K562 (cell line): ENCODE data around the gene MBLAC2. TPM values are rescaled to one million over a fixed set of nuclear protein-coding genes. Genes with fewer than 3 reads are reported as not detected.

ENCODE experiments used
- ADNP ChIP-seq: fragments of 200-800 bp; sonication (Bioruptor generic); IDR thresholded peaks from 2 replicates; pipeline ENCODE4 v1.6.1; 2016; ENCODE audit warnings: missing genetic modification characterization, missing compliant biosample characterization
- BRCA1 ChIP-seq, 2 experiments: fragments of 450-650 bp in 1 of 2; sonication (generic) in 1 of 2; formaldehyde crosslinking in 1 of 2; IDR thresholded peaks; 2 replicates each; pipeline versions ENCODE4 v1.5.0 to v1.6.1; 2017 to 2020; ENCODE audit warnings: mild to moderate bottlenecking in 1 of 2, missing genetic modification reagents in 1 of 2
- CAMTA2 ChIP-seq: fragments of 250-450 bp; sonication (Bioruptor Pico); conservative IDR thresholded peaks from 2 replicates; pipeline ENCODE4 v1.5.1; 2022
- CBFA2T3 ChIP-seq: fragments of 450-650 bp; IDR thresholded peaks from 2 replicates; pipeline ENCODE4 v1.6.1; 2017
- CREB1 ChIP-seq, 2 experiments: sonication (generic) in 1 of 2; formaldehyde crosslinking in 1 of 2; IDR thresholded peaks; 2 replicates each; pipeline versions ENCODE4 v1.6.1 to v1.8.0; 2012 to 2022; ENCODE audit warnings: inconsistent platforms in 1 of 2, mild to moderate bottlenecking in 1 of 2, missing genetic modification reagents in 1 of 2, moderate library complexity in 1 of 2
- CSDE1 ChIP-seq, 2 experiments: fragments of 450-650 bp; IDR thresholded peaks; 2 replicates each; pipeline ENCODE4 v1.6.1; 2016; ENCODE audit warnings: mild to moderate bottlenecking in 1 of 2
- MXI1 ChIP-seq: IDR thresholded peaks from 2 replicates; pipeline ENCODE4 v1.6.1; 2011; ENCODE audit warnings: low read depth, mild to moderate bottlenecking, improper control_type of control experiment, low read length
- NELFE ChIP-seq: IDR thresholded peaks from 2 replicates; pipeline ENCODE4 v1.6.1; 2011; ENCODE audit warnings: mild to moderate bottlenecking; ENCODE audit not compliant: insufficient read depth, insufficient read length
- PATZ1 ChIP-seq: fragments of 250-450 bp; sonication (Bioruptor Pico); IDR thresholded peaks from 2 replicates; pipeline ENCODE4 v1.5.0; 2020; ENCODE audit warnings: mild to moderate bottlenecking, borderline replicate concordance
- POLR2H ChIP-seq: IDR thresholded peaks from 2 replicates; pipeline ENCODE4 v1.6.1; 2016; ENCODE audit warnings: missing genetic modification characterization, low read depth, mild to moderate bottlenecking, control low read depth, missing compliant biosample characterization, moderate library complexity
- RFX1 ChIP-seq: fragments of 450-650 bp; IDR thresholded peaks from 2 replicates; pipeline ENCODE4 v1.6.1; 2016; ENCODE audit warnings: mild to moderate bottlenecking, moderate library complexity
- RFX5 ChIP-seq: IDR thresholded peaks from 2 replicates; pipeline ENCODE4 v1.6.1; 2011; ENCODE audit warnings: low read depth, mild to moderate bottlenecking, improper control_type of control experiment, low read length
- RNF2 ChIP-seq: sonication (generic); IDR thresholded peaks from 2 replicates; pipeline ENCODE4 v1.6.1; 2016
- SAFB ChIP-seq: fragments of 200-400 bp; formaldehyde crosslinking; IDR thresholded peaks from 2 replicates; pipeline ENCODE4 v1.6.1; 2017; ENCODE audit warnings: low read depth, low read length, borderline replicate concordance
- SLC30A9 ChIP-seq: fragments of 250-450 bp; sonication (Bioruptor Pico); IDR thresholded peaks from 2 replicates; pipeline ENCODE4 v1.8.0; 2022; ENCODE audit warnings: mild to moderate bottlenecking, moderate library complexity
- SUPT5H ChIP-seq: fragments of 450-650 bp; IDR thresholded peaks from 2 replicates; pipeline ENCODE4 v1.6.1; 2016
- ZNF407 ChIP-seq: fragments of 450-650 bp; IDR thresholded peaks from 2 replicates; pipeline ENCODE4 v1.6.1; 2016; ENCODE audit warnings: low read depth
- ZNF584 ChIP-seq: fragments of 200-800 bp; sonication (Bioruptor generic); IDR thresholded peaks from 2 replicates; pipeline ENCODE4 v1.6.1; 2016; ENCODE audit warnings: low read depth, mild to moderate bottlenecking, missing genetic modification characterization, missing compliant biosample characterization
- polyA plus RNA-seq, 8 experiments: library from polyadenylated mRNA; depleted of rRNA in 4 of 8; stranded (reverse) in 5 of 8; unstranded in 3 of 8; fragments of >200 nt; fragmentation: Nextera tagmentation in 2 of 8; fragmentation: Illumina TruSeq in 1 of 8; extraction: Ambion mirVana in 2 of 8; extraction: Trizol in 1 of 8; gene quantifications; 2 replicates each; pipeline versions ENCODE4 v1.2.1 to v1.2.3, GENCODE V29; 2011 to 2014; ENCODE audit warnings: inconsistent platforms in 1 of 8, missing spikeins in 1 of 8
- total RNA-seq, 7 experiments: library from RNA; depleted of rRNA in 6 of 7; stranded (reverse); fragments of >200 nt in 6 of 7; fragmentation: Illumina TruSeq in 2 of 7; extraction: Trizol in 2 of 7; gene quantifications; 2 replicates each; pipeline versions ENCODE4 v1.2.1 to v1.2.3, GENCODE V29; 2011 to 2021; ENCODE audit warnings: low replicate concordance in 1 of 7

Gene MBLAC2
- total and polyA plus RNA-seq, 9 of the 15 experiments (the other 6 are each of a cell fraction or from before 2014, with no cell fraction given) = 2.4 to 13.1 (median 10.3) TPM

- TF ChIP-seq ZNF407 (peak; percentile 97), SAFB (0 out of 2 replicates have a peak, but pooled peaks have one; percentile 29), CSDE1 (IDR thresholded peaks at IDR 0.05) (no peak), POLR2H (tag) (peak; percentile 59; the same call in 1 of the 2 replicates), CAMTA2 (0 out of 2 replicates have a peak, but pooled peaks have one; percentile 16), RFX5 (no peak), RFX1 (no peak), ADNP (tag) (no peak), SLC30A9 (CRISPR knock-in tag) (no peak), PATZ1 (no peak), RNF2 (no peak; the same call in 1 of the 2 replicates), ZNF584 (no peak; the same call in 1 of the 2 replicates), SUPT5H (peak; percentile 95), CBFA2T3 (peak; percentile 33), BRCA1 (IDR thresholded peaks at IDR 0.05) (no peak), BRCA1 (CRISPR knock-in tag; IDR thresholded peaks at IDR 0.05) (no peak), MXI1 (peak; percentile 59; the same call in 1 of the 2 replicates), NELFE (no peak), CREB1 (IDR thresholded peaks at IDR 0.05) (peak; percentile 47), CREB1 (CRISPR knock-in tag; IDR thresholded peaks at IDR 0.05) (peak; percentile 55; the same call in 1 of the 2 replicates)
Measured at GRCh38 chr5:90474235-90475107, at the start of gene MBLAC2, which contains the start of gene POLR3G (continued).
